Measurements from ENCODE around the gene GSTP1.
"Not testable (repeated sequence)": the region's sequence is repeated elsewhere in the genome, so short reads cannot be mapped to it uniquely, and the experiment has no call there.

The GSTP1 gene

DNA sequence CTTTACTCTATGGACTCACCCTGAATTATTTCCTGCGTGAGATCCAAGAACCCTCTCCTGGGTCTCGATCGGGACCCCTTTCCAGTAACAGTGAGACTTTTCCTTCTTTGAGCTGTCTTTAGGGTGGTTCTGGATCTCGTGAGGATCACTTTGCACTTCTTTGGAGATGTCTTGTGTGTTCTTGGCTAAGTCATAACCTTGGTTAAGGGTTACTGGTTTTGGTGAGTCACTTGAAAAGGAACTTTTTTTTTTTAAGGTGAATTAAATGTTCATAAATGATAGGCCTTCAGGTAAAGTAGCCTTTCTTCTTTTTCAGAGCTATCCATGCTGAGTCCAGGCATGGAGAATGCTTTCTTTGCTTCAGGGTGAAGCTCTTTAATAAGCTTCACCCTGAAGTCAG, 19.4 kb upstream of the GSTP1 start:
- no peak for ATAC-seq

DNA sequence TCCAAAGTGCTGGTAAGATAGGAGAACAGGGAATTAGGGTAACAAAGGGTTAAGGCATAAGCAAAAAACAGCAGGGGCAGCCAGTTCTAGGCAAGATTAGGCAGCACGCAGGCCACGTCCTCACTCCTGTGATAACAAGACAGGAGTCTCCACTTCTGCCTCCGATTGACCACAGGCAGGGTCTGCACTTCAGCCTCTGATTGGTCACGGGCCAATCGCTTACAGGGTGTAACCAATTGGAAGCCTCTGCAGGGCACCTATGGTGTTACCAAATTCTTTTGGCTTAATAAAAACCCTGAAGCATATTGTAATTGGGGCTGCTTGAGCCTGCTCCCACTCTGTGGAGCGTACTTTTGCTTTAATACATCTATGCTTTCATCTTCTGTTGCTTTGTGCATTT, 12.2 kb upstream of the GSTP1 start:
- ATAC-seq = no peak

DNA sequence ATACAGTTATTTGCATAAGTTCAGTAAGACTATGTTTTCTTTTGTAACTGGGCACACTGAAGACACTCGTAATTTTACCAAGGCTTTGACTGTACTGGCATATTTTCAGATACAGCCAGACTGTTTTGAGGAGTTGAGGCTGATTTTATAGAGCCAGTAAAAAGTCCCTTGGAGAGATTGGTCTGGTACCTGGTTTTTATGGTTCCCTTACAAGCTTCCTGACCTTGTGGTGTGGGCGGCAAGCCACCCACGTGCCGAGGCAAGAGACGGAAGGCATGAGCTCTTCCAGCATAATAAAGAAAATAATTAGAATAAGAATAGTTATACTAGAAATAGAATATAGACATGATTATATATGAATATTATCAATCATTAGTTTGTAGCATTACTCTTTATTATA, 11.3 kb upstream of the GSTP1 start:
- ATAC-seq = no peak

DNA sequence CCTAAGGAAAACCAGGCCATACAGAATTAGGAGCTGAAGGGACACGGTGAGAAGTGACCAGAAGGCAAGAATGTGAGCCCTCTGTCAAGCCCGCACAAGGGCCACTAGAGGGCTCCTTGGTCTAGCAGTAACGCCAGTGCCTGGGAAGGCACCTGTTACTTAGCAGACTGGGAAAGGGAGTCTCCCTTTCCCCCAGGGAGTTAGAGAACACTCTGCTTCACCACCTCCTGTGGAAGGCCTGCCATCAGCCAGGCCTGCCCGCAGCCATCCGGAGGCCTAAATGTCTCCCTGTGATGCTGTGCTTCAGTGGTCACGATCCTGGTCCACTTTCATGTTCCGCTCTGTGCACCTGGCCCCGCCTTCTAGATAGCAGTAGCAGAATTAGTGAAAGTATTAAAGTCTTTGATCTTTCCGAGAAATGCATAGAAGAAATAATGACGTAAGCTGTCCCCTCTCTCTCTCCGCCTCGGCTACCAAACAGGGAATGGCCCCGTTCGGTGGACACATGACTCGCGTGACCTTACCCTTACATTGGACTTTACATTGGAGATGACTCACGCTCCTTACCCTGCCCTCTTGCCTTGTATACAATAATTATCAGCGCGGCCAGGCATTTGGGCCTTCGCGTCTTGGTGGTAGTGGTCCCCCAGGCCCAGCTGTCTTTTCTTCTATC, 10.7 kb upstream of the GSTP1 start:
- ATAC-seq = no peak

DNA sequence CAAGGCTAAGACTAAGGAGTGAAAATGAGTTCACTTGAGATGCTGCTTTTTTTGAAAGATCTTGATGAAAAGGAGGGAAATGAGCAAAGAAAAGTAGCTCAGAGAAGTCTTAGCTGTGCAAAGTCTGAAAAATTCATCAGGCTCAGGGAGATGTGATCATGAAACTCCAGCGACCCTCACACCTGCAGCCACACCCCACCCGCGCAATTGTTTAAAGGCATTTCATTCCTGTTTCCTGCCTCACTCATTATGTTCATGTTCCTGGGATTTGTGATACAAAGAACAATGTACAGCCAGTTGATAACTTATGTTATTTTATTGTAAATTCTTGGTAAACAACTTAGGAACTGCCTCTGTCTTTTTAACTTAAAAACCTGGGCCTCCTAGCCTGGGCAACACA, 8.7 kb upstream of the GSTP1 start:
- ATAC-seq = no peak

DNA sequence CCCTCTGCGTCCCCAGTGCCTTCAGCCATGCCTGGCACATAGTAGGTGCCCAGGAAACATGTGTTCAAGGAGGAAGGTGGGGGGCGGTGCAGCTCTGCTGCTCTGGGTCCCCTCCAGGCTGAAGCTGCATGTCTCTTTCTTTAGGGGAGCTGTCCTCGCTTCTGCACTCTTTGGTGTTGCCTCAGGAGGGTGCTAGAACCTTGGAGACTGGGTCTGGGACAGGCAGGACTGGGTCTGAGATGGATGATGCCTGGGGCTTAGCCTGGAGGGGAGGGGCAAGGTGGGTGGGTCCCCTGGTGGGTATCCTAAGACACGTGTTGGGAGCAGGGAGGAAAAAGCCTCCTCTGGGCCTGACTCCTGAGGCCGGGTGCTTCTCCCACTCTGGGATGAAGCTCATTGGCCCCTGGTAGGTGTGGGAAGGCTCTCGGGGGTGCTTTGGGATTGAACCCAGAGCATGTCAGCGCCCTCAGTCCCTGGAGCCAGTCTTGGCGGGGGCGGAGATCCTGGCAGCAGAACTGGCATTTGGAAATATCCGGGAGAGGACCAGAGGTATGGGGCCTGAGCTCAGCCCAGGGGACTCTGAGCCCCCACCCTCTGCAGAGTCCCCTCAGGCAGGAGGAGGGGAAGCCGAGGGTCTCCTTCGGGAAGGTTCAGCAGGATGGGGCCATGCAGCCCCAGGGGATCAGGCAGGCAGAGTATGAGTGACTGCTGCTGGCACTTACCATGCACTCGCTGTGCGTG, 6.7 kb upstream of the GSTP1 start:
- ATAC-seq = no peak

DNA sequence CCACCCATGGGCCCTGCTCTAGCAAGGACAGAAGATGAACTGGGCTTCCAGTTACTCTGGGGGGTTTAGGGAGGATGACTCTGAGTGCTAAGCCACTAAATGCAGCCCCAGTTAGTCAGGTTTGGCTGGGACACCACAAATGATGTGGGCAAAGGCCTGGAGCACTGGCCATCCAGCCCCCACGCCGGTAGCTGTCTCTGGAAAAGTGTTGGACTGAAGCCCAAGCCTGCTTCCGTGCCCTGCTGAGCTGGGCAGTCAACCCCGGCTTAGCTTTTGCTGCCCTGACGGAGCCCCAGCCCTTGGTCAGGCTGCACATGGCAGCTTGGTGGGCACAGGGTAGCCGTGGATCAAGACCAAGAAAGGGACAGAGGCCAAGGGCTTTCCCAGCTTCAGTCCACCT, 5.7 kb upstream of the GSTP1 start:
- ATAC-seq = no peak

DNA sequence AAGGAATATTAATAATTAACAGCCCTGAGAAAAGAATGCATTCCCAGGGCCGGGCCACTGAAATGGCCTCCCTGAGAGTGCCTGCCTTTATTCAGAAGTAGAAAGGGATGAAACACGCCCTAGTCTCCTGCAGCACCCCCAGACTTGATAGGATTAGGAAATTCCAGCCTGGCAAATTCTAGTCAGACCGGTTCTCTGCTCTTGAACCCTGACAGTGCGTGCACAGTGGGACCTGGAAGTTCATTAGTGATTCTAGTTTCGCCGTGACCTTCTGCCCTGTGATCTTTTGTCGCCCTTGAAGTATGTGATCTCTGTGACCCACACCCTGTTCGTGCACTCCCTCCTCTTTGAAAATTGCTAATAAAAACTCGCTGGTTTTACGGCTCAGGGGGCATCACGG, 2.1 kb upstream of the GSTP1 start:
- ATAC-seq = no peak

DNA sequence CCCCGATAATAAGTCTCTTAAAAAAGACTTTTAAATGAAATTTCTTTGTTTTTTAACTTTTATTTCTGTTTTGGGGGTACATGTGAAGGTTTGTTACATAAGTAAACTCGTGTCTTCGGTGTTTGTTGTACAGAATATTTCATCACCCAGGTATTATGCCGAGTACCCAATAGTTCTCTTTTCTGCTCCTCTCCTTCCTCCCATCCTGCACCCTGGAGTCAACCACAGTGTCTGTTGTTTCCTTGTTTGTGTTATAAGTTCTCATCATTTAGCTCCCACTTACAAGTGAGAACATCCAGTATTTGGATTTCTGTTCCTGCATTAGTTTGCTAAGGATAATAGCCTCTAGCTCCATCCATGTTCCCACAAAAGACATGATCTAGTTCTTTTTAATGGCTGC, 1.6 kb upstream of the GSTP1 start:
- ATAC-seq = no peak

DNA sequence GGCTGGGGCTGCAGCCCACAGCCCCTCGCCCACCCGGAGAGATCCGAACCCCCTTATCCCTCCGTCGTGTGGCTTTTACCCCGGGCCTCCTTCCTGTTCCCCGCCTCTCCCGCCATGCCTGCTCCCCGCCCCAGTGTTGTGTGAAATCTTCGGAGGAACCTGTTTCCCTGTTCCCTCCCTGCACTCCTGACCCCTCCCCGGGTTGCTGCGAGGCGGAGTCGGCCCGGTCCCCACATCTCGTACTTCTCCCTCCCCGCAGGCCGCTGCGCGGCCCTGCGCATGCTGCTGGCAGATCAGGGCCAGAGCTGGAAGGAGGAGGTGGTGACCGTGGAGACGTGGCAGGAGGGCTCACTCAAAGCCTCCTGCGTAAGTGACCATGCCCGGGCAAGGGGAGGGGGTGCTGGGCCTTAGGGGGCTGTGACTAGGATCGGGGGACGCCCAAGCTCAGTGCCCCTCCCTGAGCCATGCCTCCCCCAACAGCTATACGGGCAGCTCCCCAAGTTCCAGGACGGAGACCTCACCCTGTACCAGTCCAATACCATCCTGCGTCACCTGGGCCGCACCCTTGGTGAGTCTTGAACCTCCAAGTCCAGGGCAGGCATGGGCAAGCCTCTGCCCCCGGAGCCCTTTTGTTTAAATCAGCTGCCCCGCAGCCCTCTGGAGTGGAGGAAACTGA, 731 bp downstream of the GSTP1 start:
- ATAC-seq = peak in 1 of 2 donors; percentile 0

DNA sequence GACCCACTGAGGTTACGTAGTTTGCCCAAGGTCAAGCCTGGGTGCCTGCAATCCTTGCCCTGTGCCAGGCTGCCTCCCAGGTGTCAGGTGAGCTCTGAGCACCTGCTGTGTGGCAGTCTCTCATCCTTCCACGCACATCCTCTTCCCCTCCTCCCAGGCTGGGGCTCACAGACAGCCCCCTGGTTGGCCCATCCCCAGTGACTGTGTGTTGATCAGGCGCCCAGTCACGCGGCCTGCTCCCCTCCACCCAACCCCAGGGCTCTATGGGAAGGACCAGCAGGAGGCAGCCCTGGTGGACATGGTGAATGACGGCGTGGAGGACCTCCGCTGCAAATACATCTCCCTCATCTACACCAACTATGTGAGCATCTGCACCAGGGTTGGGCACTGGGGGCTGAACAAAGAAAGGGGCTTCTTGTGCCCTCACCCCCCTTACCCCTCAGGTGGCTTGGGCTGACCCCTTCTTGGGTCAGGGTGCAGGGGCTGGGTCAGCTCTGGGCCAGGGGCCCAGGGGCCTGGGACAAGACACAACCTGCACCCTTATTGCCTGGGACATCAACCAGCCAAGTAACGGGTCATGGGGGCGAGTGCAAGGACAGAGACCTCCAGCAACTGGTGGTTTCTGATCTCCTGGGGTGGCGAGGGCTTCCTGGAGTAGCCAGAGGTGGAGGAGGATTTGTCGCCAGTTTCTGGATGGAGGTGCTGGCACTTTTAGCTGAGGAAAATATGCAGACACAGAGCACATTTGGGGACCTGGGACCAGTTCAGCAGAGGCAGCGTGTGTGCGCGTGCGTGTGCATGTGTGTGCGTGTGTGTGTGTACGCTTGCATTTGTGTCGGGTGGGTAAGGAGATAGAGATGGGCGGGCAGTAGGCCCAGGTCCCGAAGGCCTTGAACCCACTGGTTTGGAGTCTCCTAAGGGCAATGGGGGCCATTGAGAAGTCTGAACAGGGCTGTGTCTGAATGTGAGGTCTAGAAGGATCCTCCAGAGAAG, 1.6 kb downstream of the GSTP1 start:
- no peak for ATAC-seq

DNA sequence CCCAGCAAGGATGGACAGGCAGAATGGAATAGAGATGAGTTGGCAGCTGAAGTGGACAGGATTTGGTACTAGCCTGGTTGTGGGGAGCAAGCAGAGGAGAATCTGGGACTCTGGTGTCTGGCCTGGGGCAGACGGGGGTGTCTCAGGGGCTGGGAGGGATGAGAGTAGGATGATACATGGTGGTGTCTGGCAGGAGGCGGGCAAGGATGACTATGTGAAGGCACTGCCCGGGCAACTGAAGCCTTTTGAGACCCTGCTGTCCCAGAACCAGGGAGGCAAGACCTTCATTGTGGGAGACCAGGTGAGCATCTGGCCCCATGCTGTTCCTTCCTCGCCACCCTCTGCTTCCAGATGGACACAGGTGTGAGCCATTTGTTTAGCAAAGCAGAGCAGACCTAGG, 2.3 kb downstream of the GSTP1 start:
- no peak for ATAC-seq

DNA sequence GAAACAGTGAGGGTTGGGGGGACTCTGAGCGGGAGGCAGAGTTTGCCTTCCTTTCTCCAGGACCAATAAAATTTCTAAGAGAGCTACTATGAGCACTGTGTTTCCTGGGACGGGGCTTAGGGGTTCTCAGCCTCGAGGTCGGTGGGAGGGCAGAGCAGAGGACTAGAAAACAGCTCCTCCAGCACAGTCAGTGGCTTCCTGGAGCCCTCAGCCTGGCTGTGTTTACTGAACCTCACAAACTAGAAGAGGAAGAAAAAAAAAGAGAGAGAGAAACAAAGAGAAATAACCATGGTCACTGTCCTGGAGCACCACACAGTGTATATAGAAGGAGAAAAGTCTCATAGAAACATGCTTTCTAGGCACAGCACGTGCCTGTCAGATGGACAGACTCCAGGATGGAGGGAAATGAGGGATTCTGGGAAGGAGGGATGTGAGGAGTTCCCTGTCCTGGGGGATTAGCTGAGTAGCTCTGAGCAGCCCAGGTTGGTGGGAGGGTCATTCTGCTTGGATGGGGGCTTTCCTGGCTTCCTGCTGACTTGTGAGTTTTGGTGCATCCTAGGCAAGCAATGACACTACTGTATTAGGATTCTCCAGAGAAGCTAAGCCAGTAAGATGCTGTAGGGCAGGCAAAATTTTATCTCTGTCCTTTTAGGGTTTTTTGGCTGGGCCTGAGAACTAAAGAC, 3.1 kb downstream of the GSTP1 start:
- no peak for ATAC-seq

DNA sequence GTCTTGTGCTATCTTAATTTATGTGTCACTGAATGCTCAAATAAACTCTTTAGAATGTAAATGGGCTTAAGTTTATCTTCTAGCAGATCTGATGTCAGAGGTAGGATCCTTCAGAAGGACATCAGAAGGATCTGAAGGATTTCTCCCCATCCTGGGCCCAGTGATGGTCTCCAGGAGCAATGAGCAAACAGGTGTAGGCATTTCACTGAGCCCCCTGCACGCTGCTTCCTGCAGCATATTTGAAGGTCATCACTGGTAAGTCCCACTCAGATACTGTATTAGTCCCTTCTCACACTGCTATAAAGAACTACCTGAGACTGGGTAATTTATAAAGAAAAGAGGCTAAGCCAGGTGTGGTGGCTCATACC, 4.5 kb downstream of the GSTP1 start:
- ATAC-seq = no peak

DNA sequence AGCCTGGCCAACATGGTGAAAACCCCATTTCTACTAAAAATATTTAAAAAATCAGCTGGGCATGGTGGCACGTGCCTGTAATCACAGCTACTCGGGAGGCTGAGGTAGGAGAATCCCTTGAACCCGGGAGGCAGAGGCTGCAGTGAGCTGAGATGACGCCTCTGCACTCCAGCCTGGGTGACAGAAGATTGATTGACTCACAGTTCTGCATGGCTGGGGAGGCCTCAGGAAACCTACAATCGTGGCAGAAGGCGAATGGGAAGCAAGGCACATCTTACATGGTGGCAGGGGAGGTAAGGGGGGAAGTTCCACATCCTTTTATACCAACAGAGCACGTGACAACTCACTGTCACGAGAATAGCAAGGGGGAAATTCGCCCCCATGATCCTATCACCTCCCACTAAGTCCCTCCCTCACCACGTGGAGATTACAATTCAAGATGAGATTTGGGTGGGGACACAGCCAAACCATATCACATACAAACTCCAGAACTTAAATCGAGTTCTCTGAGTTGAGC, 5.3 kb downstream of the GSTP1 start:
- not testable (repeated sequence) for ATAC-seq

DNA sequence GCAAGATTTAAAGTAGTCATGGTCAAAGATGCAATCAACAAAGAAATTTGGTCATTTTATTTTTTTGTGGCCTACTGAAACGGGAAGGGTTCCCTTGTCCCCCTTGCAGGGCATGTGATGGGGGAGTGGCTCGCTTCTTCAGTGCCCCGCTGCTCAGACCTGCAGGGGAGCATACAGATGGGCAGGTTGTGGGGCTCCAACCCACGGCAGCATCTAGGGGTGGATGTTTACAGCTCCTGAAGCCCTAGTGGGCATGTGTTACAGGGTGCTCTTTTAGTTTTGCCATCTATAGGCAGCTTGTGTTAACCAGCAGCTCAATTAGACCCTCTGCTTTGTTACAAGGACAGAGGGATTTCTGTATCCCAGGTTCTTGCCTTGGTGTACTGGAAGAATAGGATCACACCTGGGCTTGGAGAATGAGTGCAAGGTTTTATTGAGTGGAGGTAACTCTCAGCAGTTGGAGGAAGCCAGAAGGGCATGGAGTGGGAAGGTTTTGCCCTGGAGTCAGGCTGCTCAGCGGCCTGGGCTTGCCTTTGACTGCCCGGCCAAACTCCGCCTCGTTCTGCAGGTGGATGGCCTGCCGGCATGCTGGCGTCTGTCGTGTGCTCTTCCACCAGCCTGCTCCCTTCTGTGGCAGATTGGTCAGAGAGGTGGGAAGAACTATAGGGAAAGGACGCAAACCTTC, 9.4 kb downstream of the GSTP1 start:
- no peak for ATAC-seq

DNA sequence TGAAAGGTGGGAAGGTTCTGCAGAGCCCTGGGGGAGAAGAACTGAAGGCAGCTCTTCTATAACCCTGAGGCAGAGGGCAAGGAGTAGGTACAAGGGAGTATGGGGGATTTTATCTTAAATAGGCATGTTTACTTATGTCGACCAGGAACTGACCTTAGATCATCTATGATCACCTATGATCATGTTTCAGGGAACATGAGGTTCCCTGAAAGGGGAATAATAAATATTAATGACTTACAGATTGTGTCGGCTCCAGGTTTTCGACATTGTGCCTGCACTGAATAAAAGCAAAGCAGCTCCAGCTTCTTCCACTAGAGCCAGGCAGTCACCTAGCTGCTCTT, 9.9 kb downstream of the GSTP1 start:
- ATAC-seq = no peak

DNA sequence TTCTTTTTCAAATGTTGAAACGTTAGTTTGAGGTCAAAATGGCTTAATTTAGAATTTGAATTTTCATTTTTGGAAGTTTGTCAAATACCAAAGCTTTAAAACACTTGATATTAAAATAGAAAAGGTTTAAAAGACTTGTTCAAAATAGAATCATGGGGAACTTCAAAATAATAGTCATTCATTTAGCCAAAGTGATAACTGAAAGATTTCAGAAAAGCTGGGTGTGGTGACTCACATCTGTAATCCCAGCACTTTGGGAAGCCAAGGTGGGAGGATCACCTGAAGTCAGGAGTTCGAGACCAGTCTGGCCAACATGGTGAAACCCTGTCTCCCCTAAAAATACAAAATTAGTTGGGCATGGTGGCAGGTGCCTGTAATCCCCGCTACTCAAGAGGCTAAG, 10.9 kb downstream of the GSTP1 start:
- no peak for ATAC-seq

DNA sequence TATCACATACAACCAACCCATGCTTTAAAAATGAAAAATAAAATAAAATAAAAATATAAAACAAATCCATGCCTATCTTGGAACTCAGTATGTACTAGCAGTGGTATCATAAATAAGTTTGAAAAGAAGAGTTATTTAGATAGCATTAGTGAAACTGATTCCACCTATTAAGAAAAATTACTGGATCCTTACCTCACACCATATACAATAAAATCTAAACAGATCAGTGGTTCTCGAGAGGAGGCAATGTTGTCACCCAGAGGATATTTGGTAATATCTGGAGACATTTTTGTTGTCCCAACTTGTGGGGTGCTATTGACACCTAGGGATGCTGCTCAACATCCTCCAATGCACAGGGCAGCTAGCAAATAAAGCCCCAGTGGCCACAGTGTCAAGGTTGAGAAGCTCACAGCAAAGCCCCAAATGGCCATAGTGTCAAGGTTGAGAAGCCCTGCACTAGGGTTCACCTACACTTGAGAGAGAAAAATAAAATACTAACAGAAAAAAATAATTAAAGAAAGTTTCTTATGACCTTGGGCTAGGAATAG, 13.2 kb downstream of the GSTP1 start:
- ATAC-seq = no peak

DNA sequence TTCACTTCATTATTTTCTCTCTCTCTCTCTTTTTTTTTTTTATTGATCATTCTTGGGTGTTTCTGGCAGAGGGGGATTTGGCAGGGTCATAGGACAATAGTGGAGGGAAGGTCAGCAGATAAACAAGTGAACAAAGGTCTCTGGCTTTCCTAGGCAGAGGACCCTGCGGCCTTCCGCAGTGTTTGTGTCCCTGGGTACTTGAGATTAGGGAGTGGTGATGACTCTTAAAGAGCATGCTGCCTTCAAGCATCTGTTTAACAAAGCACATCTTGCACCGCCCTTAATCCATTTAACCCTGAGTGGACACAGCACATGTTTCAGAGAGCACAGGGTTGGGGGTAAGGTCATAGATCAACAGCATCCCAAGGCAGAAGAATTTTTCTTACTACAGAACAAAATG, 13.8 kb downstream of the GSTP1 start:
- not testable (repeated sequence) for ATAC-seq

DNA sequence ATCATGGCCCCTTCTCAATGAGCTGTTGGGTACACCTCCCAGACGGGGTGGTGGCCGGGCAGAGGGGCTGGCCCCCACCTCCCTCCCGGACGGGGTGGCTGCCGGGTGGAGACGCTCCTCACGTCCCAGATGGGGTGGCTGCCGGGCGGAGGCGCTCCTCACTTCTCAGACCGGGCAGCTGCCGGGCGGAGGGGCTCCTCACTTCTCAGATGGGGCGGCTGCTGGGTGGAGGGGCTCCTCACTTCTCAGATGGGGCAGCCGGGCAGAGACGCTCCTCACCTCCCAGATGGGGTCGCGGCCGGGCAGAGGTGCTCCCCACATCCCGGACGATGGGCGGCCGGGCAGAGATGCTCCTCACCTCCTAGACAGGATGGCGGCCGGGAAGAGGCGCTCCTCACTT, 14.4 kb downstream of the GSTP1 start:
- ATAC-seq = not testable (repeated sequence)
